HEK293 (cell line): Measurements from ENCODE around the gene GALNT2.

Experiments
- CTCF ChIA-PET: fragments of 350-600 bp; formaldehyde crosslinking; extraction: SDS; loops from one replicate; lab custom pipeline; 2021; ENCODE audit warnings: antibody characterized with exemption; lab: Yijun Ruan, JAX
- POLR2A ChIA-PET: fragments of 300-600 bp; formaldehyde crosslinking; extraction: SDS; loops from one replicate; lab custom pipeline; 2020; ENCODE audit warnings: antibody characterized with exemption, inconsistent platforms; lab: Yijun Ruan, JAX
- H3K27ac ChIP-seq: fragments of 200-500 bp; sonication (Bioruptor generic); 2 replicates; pipeline ENCODE4 v1.5.1; 2014; ENCODE audit warnings: low read depth, low read length, control low read depth, inconsistent platforms; ENCODE audit errors: extremely low read depth
- H3K36me3 ChIP-seq, 2 experiments: fragments of 200-500 bp in 1 of 2; sonication (Bioruptor generic) in 1 of 2; 1 replicate in 1 of 2; 2 replicates in 1 of 2; pipeline ENCODE4 v1.5.1; 2014 to 2017; ENCODE audit warnings: inconsistent platforms in 2 of 2, low read length in 2 of 2; ENCODE audit not compliant: control insufficient read depth in 2 of 2, insufficient read depth in 1 of 2
- H3K4me1 ChIP-seq: fragments of 200-500 bp; sonication (Bioruptor generic); 2 replicates; pipeline ENCODE4 v1.5.1; 2014; ENCODE audit warnings: mild to moderate bottlenecking, low read length, inconsistent platforms; ENCODE audit not compliant: control insufficient read depth, insufficient read depth
- H3K4me3 ChIP-seq: 2 replicates; pipeline ENCODE4 v1.5.1; 2011; ENCODE audit warnings: low read depth, mild to moderate bottlenecking, control low read depth, low read length, moderate library complexity
- H3K9me3 ChIP-seq: fragments of 200-500 bp; sonication (Bioruptor generic); 2 replicates; pipeline ENCODE4 v1.5.1; 2014; ENCODE audit warnings: low read depth, low read length, inconsistent platforms; ENCODE audit not compliant: control insufficient read depth, insufficient read depth
- GLIS2 ChIP-seq: fragments of 450-650 bp; formaldehyde crosslinking; IDR thresholded peaks from 2 replicates; pipeline ENCODE4 v1.5.1; 2016; ENCODE audit warnings: missing biosample characterization, missing genetic modification characterization
- HOXC10 ChIP-seq: sonication (generic); formaldehyde crosslinking; IDR thresholded peaks from 2 replicates; pipeline ENCODE4 v1.8.1; 2023; ENCODE audit warnings: mild to moderate bottlenecking, missing genetic modification reagents
- KLF10 ChIP-seq: fragments of 450-650 bp; IDR thresholded peaks from 2 replicates; pipeline ENCODE4 v1.5.1; 2018; ENCODE audit warnings: missing biosample characterization, mild to moderate bottlenecking, missing genetic modification characterization
- KLF8 ChIP-seq: fragments of 450-650 bp; formaldehyde crosslinking; IDR thresholded peaks from 2 replicates; pipeline ENCODE4 v1.5.1; 2016; ENCODE audit warnings: missing biosample characterization, missing genetic modification characterization
- MYNN ChIP-seq: fragments of 450-650 bp; formaldehyde crosslinking; IDR thresholded peaks from 2 replicates; pipeline ENCODE4 v1.5.1; 2016; ENCODE audit warnings: missing biosample characterization, missing genetic modification characterization, borderline replicate concordance
- MZF1 ChIP-seq: fragments of 450-650 bp; formaldehyde crosslinking; IDR thresholded peaks from 2 replicates; pipeline ENCODE4 v1.5.1; 2017; ENCODE audit warnings: missing biosample characterization, missing genetic modification characterization, borderline replicate concordance
- SCRT1 ChIP-seq: fragments of 450-650 bp; formaldehyde crosslinking; IDR thresholded peaks from 2 replicates; pipeline ENCODE4 v1.5.1; 2016; ENCODE audit warnings: missing biosample characterization, missing genetic modification characterization, borderline replicate concordance
- SP3 ChIP-seq: fragments of 450-650 bp; formaldehyde crosslinking; IDR thresholded peaks from 2 replicates; pipeline ENCODE4 v1.5.1; 2016; ENCODE audit warnings: missing biosample characterization, missing genetic modification characterization
- ZBTB20 ChIP-seq: fragments of 450-650 bp; formaldehyde crosslinking; IDR thresholded peaks from 2 replicates; pipeline ENCODE4 v1.5.1; 2016; ENCODE audit warnings: missing biosample characterization, missing genetic modification characterization
- ZNF155 ChIP-seq: fragments of 450-650 bp; formaldehyde crosslinking; IDR thresholded peaks from 2 replicates; pipeline ENCODE4 v1.5.1; 2016; ENCODE audit warnings: missing biosample characterization, missing genetic modification characterization
- ZNF221 ChIP-seq: fragments of 450-650 bp; formaldehyde crosslinking; IDR thresholded peaks from 2 replicates; pipeline ENCODE4 v1.5.1; 2017; ENCODE audit warnings: missing biosample characterization, missing genetic modification characterization, borderline replicate concordance
- ZNF473 ChIP-seq: fragments of 450-650 bp; formaldehyde crosslinking; IDR thresholded peaks from 2 replicates; pipeline ENCODE4 v1.5.1; 2017; ENCODE audit warnings: missing biosample characterization, missing genetic modification characterization
- ZNF549 ChIP-seq: fragments of 450-650 bp; IDR thresholded peaks from 2 replicates; pipeline ENCODE4 v1.5.1; 2018; ENCODE audit warnings: missing biosample characterization, missing genetic modification characterization, mild to moderate bottlenecking, inconsistent platforms, moderate library complexity
- ZNF664 ChIP-seq: fragments of 450-650 bp; formaldehyde crosslinking; IDR thresholded peaks from 2 replicates; pipeline ENCODE4 v1.5.1; 2016; ENCODE audit warnings: missing biosample characterization, missing genetic modification characterization
- TF ChIP-seq, protein P1 (sequence below): fragments of 450-650 bp; formaldehyde crosslinking; IDR thresholded peaks from 2 replicates; pipeline ENCODE4 v1.5.1; 2016; ENCODE audit warnings: missing biosample characterization, missing genetic modification characterization
- TF ChIP-seq, protein P2 (sequence below): sonication (generic); formaldehyde crosslinking; IDR thresholded peaks from 2 replicates; pipeline ENCODE4 v1.8.1; 2022; ENCODE audit warnings: mild to moderate bottlenecking, moderate library complexity, missing genetic modification reagents
- TF ChIP-seq, protein P3 (sequence below): fragments of 450-650 bp; formaldehyde crosslinking; IDR thresholded peaks from 2 replicates; pipeline ENCODE4 v1.5.1; 2017; ENCODE audit warnings: missing biosample characterization, mild to moderate bottlenecking, missing genetic modification characterization, moderate library complexity
- TF ChIP-seq, protein P4 (sequence below): fragments of 450-650 bp; formaldehyde crosslinking; IDR thresholded peaks from 2 replicates; pipeline ENCODE4 v1.5.1; 2016; ENCODE audit warnings: missing biosample characterization, missing genetic modification characterization
- TF ChIP-seq, protein P5 (sequence below): fragments of 450-650 bp; formaldehyde crosslinking; IDR thresholded peaks from 2 replicates; pipeline ENCODE4 v1.5.1; 2016; ENCODE audit warnings: missing biosample characterization, missing genetic modification characterization

GALNT2 gene

DNA sequence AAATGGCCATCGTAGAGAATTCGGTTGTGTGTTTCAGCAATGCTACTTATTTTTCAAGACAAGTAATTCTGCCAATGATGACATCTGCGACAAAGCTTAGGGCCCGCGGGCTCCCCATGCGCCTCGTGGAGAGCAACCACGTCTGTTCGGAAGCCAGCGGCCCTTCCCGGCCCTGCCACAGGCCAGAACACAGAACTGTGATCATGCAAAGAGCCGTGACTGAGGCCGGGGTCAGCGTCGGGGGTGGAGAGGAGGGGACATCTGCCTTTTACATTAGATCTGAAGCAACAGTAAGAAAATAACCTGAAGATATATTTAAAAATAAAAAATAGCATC is 255.4 kb downstream of the GALNT2 start:
- peaks cover 8% of the 10 kb centered on the region for H3K4me1 ChIP-seq
- no peak for TF ChIP-seq ZNF664 (tag by site-specific recombination)
- TF ChIP-seq, protein P1, sequence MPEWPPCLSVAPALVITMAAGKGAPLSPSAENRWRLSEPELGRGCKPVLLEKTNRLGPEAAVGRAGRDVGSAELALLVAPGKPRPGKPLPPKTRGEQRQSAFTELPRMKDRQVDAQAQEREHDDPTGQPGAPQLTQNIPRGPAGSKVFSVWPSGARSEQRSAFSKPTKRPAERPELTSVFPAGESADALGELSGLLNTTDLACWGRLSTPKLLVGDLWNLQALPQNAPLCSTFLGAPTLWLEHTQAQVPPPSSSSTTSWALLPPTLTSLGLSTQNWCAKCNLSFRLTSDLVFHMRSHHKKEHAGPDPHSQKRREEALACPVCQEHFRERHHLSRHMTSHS (tag by site-specific recombination) = no peak
- TF ChIP-seq, protein P2, sequence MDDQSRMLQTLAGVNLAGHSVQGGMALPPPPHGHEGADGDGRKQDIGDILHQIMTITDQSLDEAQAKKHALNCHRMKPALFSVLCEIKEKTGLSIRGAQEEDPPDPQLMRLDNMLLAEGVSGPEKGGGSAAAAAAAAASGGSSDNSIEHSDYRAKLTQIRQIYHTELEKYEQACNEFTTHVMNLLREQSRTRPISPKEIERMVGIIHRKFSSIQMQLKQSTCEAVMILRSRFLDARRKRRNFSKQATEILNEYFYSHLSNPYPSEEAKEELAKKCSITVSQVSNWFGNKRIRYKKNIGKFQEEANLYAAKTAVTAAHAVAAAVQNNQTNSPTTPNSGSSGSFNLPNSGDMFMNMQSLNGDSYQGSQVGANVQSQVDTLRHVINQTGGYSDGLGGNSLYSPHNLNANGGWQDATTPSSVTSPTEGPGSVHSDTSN = no peak
- TF ChIP-seq ZNF155 (tag by site-specific recombination) = no peak
- no peak for TF ChIP-seq ZBTB20 (tag by site-specific recombination)
- TF ChIP-seq, protein P3, sequence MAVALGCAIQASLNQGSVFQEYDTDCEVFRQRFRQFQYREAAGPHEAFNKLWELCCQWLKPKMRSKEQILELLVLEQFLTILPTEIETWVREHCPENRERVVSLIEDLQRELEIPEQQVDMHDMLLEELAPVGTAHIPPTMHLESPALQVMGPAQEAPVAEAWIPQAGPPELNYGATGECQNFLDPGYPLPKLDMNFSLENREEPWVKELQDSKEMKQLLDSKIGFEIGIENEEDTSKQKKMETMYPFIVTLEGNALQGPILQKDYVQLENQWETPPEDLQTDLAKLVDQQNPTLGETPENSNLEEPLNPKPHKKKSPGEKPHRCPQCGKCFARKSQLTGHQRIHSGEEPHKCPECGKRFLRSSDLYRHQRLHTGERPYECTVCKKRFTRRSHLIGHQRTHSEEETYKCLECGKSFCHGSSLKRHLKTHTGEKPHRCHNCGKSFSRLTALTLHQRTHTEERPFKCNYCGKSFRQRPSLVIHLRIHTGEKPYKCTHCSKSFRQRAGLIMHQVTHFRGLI (tag by site-specific recombination) = no peak
- TF ChIP-seq KLF8 (tag by site-specific recombination) = no peak
- TF ChIP-seq MYNN (tag by site-specific recombination) = no peak
- POLR2A ChIA-PET = no interaction called here
- H3K4me3 ChIP-seq = no peak overlapping the region
- no peak overlapping the region for H3K27ac ChIP-seq
- H3K9me3 ChIP-seq = no peaks in the 10 kb centered on the region
- H3K36me3 ChIP-seq = peaks cover 0 to 12% of the 10 kb centered on the region in 2 experiments; a peak in 1 of 3 replicates
- CTCF ChIA-PET = no interaction called here

DNA sequence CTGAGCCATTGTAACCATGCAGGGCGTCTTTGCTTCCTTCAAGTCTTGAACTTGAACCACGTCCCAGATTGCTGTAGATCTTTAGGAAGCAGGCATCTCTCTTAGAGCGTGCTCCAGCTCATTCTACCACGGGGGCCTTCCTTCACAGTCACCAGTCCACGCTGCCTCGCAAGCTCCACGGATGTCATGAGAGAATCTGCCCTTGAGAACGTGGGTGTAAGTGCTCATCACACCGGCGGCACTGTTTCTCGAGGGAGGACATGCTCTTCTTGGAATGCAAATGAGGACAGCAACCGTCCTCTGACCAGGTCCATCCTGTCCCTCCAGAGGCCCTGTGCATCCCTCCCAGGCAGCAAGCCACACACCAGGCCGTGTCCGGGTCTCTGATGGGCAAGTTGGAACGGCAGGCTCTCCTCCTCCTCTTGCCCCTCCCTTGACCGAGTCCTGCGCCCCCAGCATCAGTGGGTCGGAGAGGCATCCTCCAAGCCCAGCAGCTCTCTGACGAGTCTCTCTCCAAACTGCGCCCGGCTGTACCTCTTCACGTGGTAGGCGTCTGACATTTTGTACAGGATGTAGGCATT is 256.0 kb downstream of the GALNT2 start:
- Histone ChIP-seq H3K36me3 (peaks cover 0 to 12% of the 10 kb centered on the region in 2 experiments; a peak in 1 of 3 replicates), H3K4me1 (peaks cover 4% of the 10 kb centered on the region), H3K4me3 (no peak overlapping the region), H3K27ac (no peak overlapping the region), H3K9me3 (no peaks in the 10 kb centered on the region)
- TF ChIP-seq ZNF473 (no peak), KLF10 (no peak), SP3 (no peak)
- TF ChIP-seq, protein P4, sequence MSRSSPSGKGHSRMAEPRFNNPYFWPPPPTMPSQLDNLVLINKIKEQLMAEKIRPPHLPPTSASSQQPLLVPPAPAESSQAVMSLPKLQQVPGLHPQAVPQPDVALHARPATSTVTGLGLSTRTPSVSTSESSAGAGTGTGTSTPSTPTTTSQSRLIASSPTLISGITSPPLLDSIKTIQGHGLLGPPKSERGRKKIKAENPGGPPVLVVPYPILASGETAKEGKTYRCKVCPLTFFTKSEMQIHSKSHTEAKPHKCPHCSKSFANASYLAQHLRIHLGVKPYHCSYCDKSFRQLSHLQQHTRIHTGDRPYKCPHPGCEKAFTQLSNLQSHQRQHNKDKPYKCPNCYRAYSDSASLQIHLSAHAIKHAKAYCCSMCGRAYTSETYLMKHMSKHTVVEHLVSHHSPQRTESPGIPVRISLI (tag by site-specific recombination) = no peak
- POLR2A ChIA-PET = no interaction called here
- CTCF ChIA-PET = no interaction called here

DNA sequence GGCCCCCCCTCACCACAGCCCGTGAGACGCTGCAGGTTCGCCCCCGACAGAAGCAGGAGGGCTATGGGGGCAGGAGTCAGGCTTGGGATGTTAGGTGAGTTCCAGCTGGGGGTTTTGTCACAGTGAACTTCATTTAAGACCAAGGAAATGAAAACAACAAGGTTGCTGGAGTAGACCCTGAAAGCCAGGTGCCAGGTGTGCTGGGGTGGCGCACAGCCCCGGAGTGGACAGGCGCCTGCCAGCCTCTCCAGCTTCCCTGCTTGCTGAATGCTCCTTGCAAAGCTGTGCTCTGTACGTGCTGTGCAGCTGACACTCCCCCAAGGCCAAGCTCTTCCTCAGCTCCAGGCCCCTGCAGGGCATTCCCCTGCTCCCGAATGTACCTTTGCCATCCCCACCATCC is 256.6 kb downstream of the GALNT2 start:
- no peaks in the 10 kb centered on the region for H3K4me1 ChIP-seq
- TF ChIP-seq HOXC10 (CRISPR knock-in tag) = no peak
- TF ChIP-seq KLF10 = no peak
- no peak for TF ChIP-seq SCRT1 (tag by site-specific recombination)
- TF ChIP-seq, protein P5, sequence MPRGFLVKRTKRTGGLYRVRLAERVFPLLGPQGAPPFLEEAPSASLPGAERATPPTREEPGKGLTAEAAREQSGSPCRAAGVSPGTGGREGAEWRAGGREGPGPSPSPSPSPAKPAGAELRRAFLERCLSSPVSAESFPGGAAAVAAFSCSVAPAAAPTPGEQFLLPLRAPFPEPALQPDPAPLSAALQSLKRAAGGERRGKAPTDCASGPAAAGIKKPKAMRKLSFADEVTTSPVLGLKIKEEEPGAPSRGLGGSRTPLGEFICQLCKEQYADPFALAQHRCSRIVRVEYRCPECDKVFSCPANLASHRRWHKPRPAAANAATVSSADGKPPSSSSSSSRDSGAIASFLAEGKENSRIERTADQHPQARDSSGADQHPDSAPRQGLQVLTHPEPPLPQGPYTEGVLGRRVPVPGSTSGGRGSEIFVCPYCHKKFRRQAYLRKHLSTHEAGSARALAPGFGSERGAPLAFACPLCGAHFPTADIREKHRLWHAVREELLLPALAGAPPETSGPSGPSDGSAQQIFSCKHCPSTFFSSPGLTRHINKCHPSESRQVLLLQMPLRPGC = no peak
- TF ChIP-seq GLIS2 (tag by site-specific recombination) = no peak
- no peak for TF ChIP-seq MZF1 (tag by site-specific recombination)
- no peak for TF ChIP-seq ZNF221
- TF ChIP-seq ZNF549 = no peak
- TF ChIP-seq, all 188 proteins: peak for 0
- ChIA-PET CTCF (no interaction called here), POLR2A (no interaction called here)
- no peak overlapping the region for H3K27ac ChIP-seq
- H3K36me3 ChIP-seq = peaks cover 0 to 12% of the 10 kb centered on the region in 2 experiments; a peak in 1 of 3 replicates
- H3K9me3 ChIP-seq = no peaks in the 10 kb centered on the region
- no peak overlapping the region for H3K4me3 ChIP-seq
